ENCODE results near the gene GNA12.
"Not testable (repeated sequence)": the region's sequence is repeated elsewhere in the genome, so short reads cannot be mapped to it uniquely, and the experiment has no call there.

GNA12 gene

GRCh38 chr7:2681929-2682799 lies 161.9 kb downstream of the GNA12 start:
- in situ Hi-C loops (cut with HindIII; ENCODE audit: low sequenced_read_pairs), result no loop called here

GRCh38 chr7:2680792-2681490 lies 163.2 kb downstream of the GNA12 start:
- in situ Hi-C loops (cut with HindIII; ENCODE audit: low sequenced_read_pairs), result no loop called here

DNA sequence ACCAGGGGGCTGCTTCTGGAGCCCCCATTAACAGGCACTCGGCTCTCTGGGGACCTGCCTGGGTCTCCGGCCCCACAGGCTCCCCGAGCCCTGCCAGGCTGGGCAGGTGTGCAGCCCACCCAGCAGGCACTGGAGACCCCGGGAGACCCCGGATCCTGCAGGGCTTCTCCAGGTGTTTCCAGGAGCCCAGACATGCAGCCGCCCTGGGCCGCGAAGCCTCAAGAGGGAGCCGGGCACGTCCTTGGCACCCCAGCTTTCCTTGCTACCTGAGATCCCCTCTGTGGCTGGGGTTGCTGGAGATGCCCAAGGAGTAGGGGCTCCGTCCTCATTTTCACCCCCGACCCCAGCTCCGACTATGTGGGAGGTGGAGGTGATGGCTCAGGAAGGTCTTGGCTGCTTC lies 163.9 kb downstream of the GNA12 start:
- in situ Hi-C loops (cut with HindIII; ENCODE audit: low sequenced_read_pairs), result no loop called here

- in situ Hi-C loops (cut with HindIII; ENCODE audit: low sequenced_read_pairs), result not testable (repeated sequence)
Observed at GRCh38 chr7:2679135-2680127, 164.7 kb downstream of the GNA12 start.

GRCh38 chr7:2678454-2678853 lies 165.7 kb downstream of the GNA12 start:
- in situ Hi-C loops (cut with HindIII; ENCODE audit: low sequenced_read_pairs), result not testable (repeated sequence)
